ENCODE measurements around the gene TPSG1. TPM values are rescaled to one million over a fixed set of nuclear protein-coding genes. Genes with fewer than 3 reads are reported as not detected.

Gene TPSG1
- total and polyA plus RNA-seq, 2 experiments from 2014 or later: 0.81 TPM; not detected in 1

- no peaks in the 10 kb centered on the region for H3F3A ChIP-seq (replicated peaks; ENCODE audit: low read depth)
- no peak for ATAC-seq
- H4K20me1 ChIP-seq (replicated peaks; ENCODE audit: insufficient read depth): peaks cover 11% of the 10 kb centered on the region; the same call in 1 of the 2 replicates
- Mint-ChIP-seq H3K27me3 (ENCODE audit: insufficient read depth, low read depth, poor library complexity) (peaks cover 2% of the 10 kb centered on the region), H3K27ac (no peak overlapping the region), H3K4me1 (no peaks in the 10 kb centered on the region), H3K36me3 (ENCODE audit: low read depth) (no peaks in the 10 kb centered on the region), H3K4me3 (no peak overlapping the region), H3K9me3 (no peaks in the 10 kb centered on the region)
- no peak for DNase-seq (ENCODE audit: low spot score)
- H3K9me2 ChIP-seq (ENCODE audit: insufficient read depth): no peaks in the 10 kb centered on the region
- H3K36me3 ChIP-seq (ENCODE audit: insufficient read depth): no peaks in the 10 kb centered on the region
- H3K27me3 ChIP-seq (ENCODE audit: insufficient read depth): no peaks in the 10 kb centered on the region
- no peak overlapping the region for H3K27ac ChIP-seq (ENCODE audit: low read depth)
- no peak overlapping the region for H3K4me3 ChIP-seq
- TF ChIP-seq STAT1 (IDR thresholded peaks at IDR 0.05; ENCODE audit: unreplicated experiment): no peak
- TF ChIP-seq ZNF462 (CRISPR knock-in tag; IDR thresholded peaks at IDR 0.05): no peak
- no peak for TF ChIP-seq ETS1 (IDR thresholded peaks at IDR 0.05)
- TF ChIP-seq CTCF (conservative IDR thresholded peaks at IDR 0.05; ENCODE audit: low read depth in 2 of 2): no peak
- TF ChIP-seq CREB1 (CRISPR knock-in tag; IDR thresholded peaks at IDR 0.05; ENCODE audit: low read depth): no peak
- TF ChIP-seq POLR2AphosphoS5 (IDR thresholded peaks at IDR 0.05; ENCODE audit: low read depth): no peak
- TF ChIP-seq JUNB (IDR thresholded peaks at IDR 0.05; ENCODE audit: unreplicated experiment): no peak
- no peak for TF ChIP-seq EZH2 (IDR thresholded peaks at IDR 0.05; ENCODE audit: low read depth, unreplicated experiment)
- H3K4me2 ChIP-seq: no peak overlapping the region
- peaks cover 11% of the 10 kb centered on the region for H3K79me2 ChIP-seq (replicated peaks; ENCODE audit: insufficient read depth)
- no peak overlapping the region for H2AFZ ChIP-seq
- H3K4me1 ChIP-seq (ENCODE audit: insufficient read depth): no peaks in the 10 kb centered on the region
Measured at GRCh38 chr16:1171854-1172428, 53.1 kb downstream of the TPSG1 start.

Other genes with a start within 250 kb of the TPSG1 start
- gene SOX8, start 243.5 kb downstream of the TPSG1 start, total RNA-seq (2014; rRNA removed; shearing (Covaris generic)): 17.2 and 26.2 TPM in 2 replicates
- 5.7 and 6.7 TPM in 2 replicates for gene SOX8, start 243.5 kb downstream of the TPSG1 start, polyA plus RNA-seq (2016; fragmentation: Nextera tagmentation; extraction: Ambion mirVana)
- 1.0 TPM in 1 of 2 replicates, not detected in the other for gene SSTR5, start 152.5 kb downstream of the TPSG1 start, total RNA-seq (2014; rRNA removed; shearing (Covaris generic))
- 0.60 TPM in 1 of 2 replicates, not detected in the other for gene SSTR5, start 152.5 kb downstream of the TPSG1 start, polyA plus RNA-seq (2016; fragmentation: Nextera tagmentation; extraction: Ambion mirVana)
- gene C1QTNF8, start 129.0 kb downstream of the TPSG1 start, total RNA-seq (2014; rRNA removed; shearing (Covaris generic)): not detected in 2 replicates
- gene C1QTNF8, start 129.0 kb downstream of the TPSG1 start, polyA plus RNA-seq (2016; fragmentation: Nextera tagmentation; extraction: Ambion mirVana): not detected in 2 replicates
- 34.5 and 43.3 TPM in 2 replicates for gene CACNA1H, start 72.2 kb downstream of the TPSG1 start, total RNA-seq (2014; rRNA removed; shearing (Covaris generic))
- 3.5 and 3.8 TPM in 2 replicates for gene CACNA1H, start 72.2 kb downstream of the TPSG1 start, polyA plus RNA-seq (2016; fragmentation: Nextera tagmentation; extraction: Ambion mirVana)
- gene TPSB2, start 4.9 kb upstream of the TPSG1 start, total RNA-seq (2014; rRNA removed; shearing (Covaris generic)): not detected in 2 replicates
- 0.23 TPM in 1 of 2 replicates, not detected in the other for gene TPSB2, start 4.9 kb upstream of the TPSG1 start, polyA plus RNA-seq (2016; fragmentation: Nextera tagmentation; extraction: Ambion mirVana)
- not detected in 2 replicates for gene TPSAB1, start 15.4 kb upstream of the TPSG1 start, total RNA-seq (2014; rRNA removed; shearing (Covaris generic))
- not detected in 2 replicates for gene TPSAB1, start 15.4 kb upstream of the TPSG1 start, polyA plus RNA-seq (2016; fragmentation: Nextera tagmentation; extraction: Ambion mirVana)
- 0.17 TPM in 1 of 2 replicates, not detected in the other for gene TPSD1, start 30.8 kb upstream of the TPSG1 start, total RNA-seq (2014; rRNA removed; shearing (Covaris generic))
- not detected in 2 replicates for gene TPSD1, start 30.8 kb upstream of the TPSG1 start, polyA plus RNA-seq (2016; fragmentation: Nextera tagmentation; extraction: Ambion mirVana)
- 116 and 117 TPM in 2 replicates for gene UBE2I, start 84.4 kb upstream of the TPSG1 start, total RNA-seq (2014; rRNA removed; shearing (Covaris generic))
- gene UBE2I, start 84.4 kb upstream of the TPSG1 start, polyA plus RNA-seq (2016; fragmentation: Nextera tagmentation; extraction: Ambion mirVana): 216 and 220 TPM in 2 replicates
- gene BAIAP3, start 108.4 kb upstream of the TPSG1 start, total RNA-seq (2014; rRNA removed; shearing (Covaris generic)): 13.0 and 23.0 TPM in 2 replicates
- gene BAIAP3, start 108.4 kb upstream of the TPSG1 start, polyA plus RNA-seq (2016; fragmentation: Nextera tagmentation; extraction: Ambion mirVana): 4.2 and 5.2 TPM in 2 replicates
- gene TSR3, start 126.6 kb upstream of the TPSG1 start, total RNA-seq (2014; rRNA removed; shearing (Covaris generic)): 97.3 and 98.8 TPM in 2 replicates
- 54.1 and 58.5 TPM in 2 replicates for gene TSR3, start 126.6 kb upstream of the TPSG1 start, polyA plus RNA-seq (2016; fragmentation: Nextera tagmentation; extraction: Ambion mirVana)
- 9.2 and 23.3 TPM in 2 replicates for gene GNPTG, start 126.7 kb upstream of the TPSG1 start, total RNA-seq (2014; rRNA removed; shearing (Covaris generic))
- gene GNPTG, start 126.7 kb upstream of the TPSG1 start, polyA plus RNA-seq (2016; fragmentation: Nextera tagmentation; extraction: Ambion mirVana): 39.1 and 41.0 TPM in 2 replicates
- 24.8 and 28.7 TPM in 2 replicates for gene UNKL, start 189.4 kb upstream of the TPSG1 start, total RNA-seq (2014; rRNA removed; shearing (Covaris generic))
- gene UNKL, start 189.4 kb upstream of the TPSG1 start, polyA plus RNA-seq (2016; fragmentation: Nextera tagmentation; extraction: Ambion mirVana): 10.8 and 16.7 TPM in 2 replicates
- 14.2 and 23.9 TPM in 2 replicates for gene UQCC4, start 195.5 kb upstream of the TPSG1 start, total RNA-seq (2014; rRNA removed; shearing (Covaris generic))
- 25.8 and 27.1 TPM in 2 replicates for gene UQCC4, start 195.5 kb upstream of the TPSG1 start, polyA plus RNA-seq (2016; fragmentation: Nextera tagmentation; extraction: Ambion mirVana)
- gene PERCC1, start 205.8 kb upstream of the TPSG1 start, total RNA-seq (2014; rRNA removed; shearing (Covaris generic)): not detected in 2 replicates
- gene PERCC1, start 205.8 kb upstream of the TPSG1 start, polyA plus RNA-seq (2016; fragmentation: Nextera tagmentation; extraction: Ambion mirVana): not detected in 2 replicates
- gene CCDC154, start 219.3 kb upstream of the TPSG1 start, total RNA-seq (2014; rRNA removed; shearing (Covaris generic)): not detected in 2 replicates
- gene CCDC154, start 219.3 kb upstream of the TPSG1 start, polyA plus RNA-seq (2016; fragmentation: Nextera tagmentation; extraction: Ambion mirVana): 0.31 and 0.49 TPM in 2 replicates
- 35.9 and 53.8 TPM in 2 replicates for gene CLCN7, start 249.8 kb upstream of the TPSG1 start, total RNA-seq (2014; rRNA removed; shearing (Covaris generic))
- gene CLCN7, start 249.8 kb upstream of the TPSG1 start, polyA plus RNA-seq (2016; fragmentation: Nextera tagmentation; extraction: Ambion mirVana): 13.8 and 17.4 TPM in 2 replicates

Measured in GM23338 (cell line).